ENCODE data around the gene ANKFY1. TPM values are rescaled to one million over a fixed set of nuclear protein-coding genes. Genes with fewer than 3 reads are reported as not detected.

The ANKFY1 gene
- total and polyA plus RNA-seq, 9 of the 15 experiments (the other 6 are each of a cell fraction or from before 2014, with no cell fraction given) = 4.3 to 25.6 (median 12.2) TPM

DNA sequence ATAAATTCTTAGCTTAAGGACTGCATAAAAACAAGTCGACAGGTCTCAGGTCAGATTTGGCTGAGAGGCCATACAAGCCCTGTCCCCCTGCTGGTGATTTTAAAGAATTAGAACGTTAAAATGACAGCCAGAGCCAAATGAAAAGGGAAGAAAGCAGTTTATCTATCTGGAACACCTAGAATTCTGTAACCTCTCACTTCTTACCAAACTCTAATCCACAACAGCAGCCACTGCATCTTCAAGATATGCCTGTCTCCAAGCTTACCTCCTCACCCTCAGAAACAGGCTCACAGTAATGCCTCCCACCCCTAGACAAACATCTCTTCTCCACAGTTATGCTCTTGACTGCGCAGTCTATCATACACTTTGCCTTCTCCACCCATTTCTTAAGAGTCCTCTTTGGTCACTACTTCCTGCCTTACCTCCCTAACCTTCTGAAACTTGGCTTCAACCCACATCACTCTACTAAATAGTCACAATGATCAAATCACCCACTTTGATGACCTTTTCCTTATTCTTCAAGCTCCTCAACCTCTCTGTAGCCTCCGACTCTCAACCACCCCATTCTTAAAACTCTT is 14.2 kb downstream of the ANKFY1 start (continued):
- TF ChIP-seq, protein P1, sequence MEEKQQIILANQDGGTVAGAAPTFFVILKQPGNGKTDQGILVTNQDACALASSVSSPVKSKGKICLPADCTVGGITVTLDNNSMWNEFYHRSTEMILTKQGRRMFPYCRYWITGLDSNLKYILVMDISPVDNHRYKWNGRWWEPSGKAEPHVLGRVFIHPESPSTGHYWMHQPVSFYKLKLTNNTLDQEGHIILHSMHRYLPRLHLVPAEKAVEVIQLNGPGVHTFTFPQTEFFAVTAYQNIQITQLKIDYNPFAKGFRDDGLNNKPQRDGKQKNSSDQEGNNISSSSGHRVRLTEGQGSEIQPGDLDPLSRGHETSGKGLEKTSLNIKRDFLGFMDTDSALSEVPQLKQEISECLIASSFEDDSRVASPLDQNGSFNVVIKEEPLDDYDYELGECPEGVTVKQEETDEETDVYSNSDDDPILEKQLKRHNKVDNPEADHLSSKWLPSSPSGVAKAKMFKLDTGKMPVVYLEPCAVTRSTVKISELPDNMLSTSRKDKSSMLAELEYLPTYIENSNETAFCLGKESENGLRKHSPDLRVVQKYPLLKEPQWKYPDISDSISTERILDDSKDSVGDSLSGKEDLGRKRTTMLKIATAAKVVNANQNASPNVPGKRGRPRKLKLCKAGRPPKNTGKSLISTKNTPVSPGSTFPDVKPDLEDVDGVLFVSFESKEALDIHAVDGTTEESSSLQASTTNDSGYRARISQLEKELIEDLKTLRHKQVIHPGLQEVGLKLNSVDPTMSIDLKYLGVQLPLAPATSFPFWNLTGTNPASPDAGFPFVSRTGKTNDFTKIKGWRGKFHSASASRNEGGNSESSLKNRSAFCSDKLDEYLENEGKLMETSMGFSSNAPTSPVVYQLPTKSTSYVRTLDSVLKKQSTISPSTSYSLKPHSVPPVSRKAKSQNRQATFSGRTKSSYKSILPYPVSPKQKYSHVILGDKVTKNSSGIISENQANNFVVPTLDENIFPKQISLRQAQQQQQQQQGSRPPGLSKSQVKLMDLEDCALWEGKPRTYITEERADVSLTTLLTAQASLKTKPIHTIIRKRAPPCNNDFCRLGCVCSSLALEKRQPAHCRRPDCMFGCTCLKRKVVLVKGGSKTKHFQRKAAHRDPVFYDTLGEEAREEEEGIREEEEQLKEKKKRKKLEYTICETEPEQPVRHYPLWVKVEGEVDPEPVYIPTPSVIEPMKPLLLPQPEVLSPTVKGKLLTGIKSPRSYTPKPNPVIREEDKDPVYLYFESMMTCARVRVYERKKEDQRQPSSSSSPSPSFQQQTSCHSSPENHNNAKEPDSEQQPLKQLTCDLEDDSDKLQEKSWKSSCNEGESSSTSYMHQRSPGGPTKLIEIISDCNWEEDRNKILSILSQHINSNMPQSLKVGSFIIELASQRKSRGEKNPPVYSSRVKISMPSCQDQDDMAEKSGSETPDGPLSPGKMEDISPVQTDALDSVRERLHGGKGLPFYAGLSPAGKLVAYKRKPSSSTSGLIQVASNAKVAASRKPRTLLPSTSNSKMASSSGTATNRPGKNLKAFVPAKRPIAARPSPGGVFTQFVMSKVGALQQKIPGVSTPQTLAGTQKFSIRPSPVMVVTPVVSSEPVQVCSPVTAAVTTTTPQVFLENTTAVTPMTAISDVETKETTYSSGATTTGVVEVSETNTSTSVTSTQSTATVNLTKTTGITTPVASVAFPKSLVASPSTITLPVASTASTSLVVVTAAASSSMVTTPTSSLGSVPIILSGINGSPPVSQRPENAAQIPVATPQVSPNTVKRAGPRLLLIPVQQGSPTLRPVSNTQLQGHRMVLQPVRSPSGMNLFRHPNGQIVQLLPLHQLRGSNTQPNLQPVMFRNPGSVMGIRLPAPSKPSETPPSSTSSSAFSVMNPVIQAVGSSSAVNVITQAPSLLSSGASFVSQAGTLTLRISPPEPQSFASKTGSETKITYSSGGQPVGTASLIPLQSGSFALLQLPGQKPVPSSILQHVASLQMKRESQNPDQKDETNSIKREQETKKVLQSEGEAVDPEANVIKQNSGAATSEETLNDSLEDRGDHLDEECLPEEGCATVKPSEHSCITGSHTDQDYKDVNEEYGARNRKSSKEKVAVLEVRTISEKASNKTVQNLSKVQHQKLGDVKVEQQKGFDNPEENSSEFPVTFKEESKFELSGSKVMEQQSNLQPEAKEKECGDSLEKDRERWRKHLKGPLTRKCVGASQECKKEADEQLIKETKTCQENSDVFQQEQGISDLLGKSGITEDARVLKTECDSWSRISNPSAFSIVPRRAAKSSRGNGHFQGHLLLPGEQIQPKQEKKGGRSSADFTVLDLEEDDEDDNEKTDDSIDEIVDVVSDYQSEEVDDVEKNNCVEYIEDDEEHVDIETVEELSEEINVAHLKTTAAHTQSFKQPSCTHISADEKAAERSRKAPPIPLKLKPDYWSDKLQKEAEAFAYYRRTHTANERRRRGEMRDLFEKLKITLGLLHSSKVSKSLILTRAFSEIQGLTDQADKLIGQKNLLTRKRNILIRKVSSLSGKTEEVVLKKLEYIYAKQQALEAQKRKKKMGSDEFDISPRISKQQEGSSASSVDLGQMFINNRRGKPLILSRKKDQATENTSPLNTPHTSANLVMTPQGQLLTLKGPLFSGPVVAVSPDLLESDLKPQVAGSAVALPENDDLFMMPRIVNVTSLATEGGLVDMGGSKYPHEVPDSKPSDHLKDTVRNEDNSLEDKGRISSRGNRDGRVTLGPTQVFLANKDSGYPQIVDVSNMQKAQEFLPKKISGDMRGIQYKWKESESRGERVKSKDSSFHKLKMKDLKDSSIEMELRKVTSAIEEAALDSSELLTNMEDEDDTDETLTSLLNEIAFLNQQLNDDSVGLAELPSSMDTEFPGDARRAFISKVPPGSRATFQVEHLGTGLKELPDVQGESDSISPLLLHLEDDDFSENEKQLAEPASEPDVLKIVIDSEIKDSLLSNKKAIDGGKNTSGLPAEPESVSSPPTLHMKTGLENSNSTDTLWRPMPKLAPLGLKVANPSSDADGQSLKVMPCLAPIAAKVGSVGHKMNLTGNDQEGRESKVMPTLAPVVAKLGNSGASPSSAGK (IDR thresholded peaks at IDR 0.05) = no peak
- TF ChIP-seq NCOR1 (IDR thresholded peaks at IDR 0.05) = peak; percentile 96
- TF ChIP-seq, protein P2, sequence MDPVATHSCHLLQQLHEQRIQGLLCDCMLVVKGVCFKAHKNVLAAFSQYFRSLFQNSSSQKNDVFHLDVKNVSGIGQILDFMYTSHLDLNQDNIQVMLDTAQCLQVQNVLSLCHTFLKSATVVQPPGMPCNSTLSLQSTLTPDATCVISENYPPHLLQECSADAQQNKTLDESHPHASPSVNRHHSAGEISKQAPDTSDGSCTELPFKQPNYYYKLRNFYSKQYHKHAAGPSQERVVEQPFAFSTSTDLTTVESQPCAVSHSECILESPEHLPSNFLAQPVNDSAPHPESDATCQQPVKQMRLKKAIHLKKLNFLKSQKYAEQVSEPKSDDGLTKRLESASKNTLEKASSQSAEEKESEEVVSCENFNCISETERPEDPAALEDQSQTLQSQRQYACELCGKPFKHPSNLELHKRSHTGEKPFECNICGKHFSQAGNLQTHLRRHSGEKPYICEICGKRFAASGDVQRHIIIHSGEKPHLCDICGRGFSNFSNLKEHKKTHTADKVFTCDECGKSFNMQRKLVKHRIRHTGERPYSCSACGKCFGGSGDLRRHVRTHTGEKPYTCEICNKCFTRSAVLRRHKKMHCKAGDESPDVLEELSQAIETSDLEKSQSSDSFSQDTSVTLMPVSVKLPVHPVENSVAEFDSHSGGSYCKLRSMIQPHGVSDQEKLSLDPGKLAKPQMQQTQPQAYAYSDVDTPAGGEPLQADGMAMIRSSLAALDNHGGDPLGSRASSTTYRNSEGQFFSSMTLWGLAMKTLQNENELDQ (CRISPR knock-in tag; IDR thresholded peaks at IDR 0.05; ENCODE audit: borderline replicate concordance) = no peak
- TF ChIP-seq IFI16 (CRISPR knock-in tag; IDR thresholded peaks at IDR 0.05) = no peak
- TF ChIP-seq, protein P3, sequence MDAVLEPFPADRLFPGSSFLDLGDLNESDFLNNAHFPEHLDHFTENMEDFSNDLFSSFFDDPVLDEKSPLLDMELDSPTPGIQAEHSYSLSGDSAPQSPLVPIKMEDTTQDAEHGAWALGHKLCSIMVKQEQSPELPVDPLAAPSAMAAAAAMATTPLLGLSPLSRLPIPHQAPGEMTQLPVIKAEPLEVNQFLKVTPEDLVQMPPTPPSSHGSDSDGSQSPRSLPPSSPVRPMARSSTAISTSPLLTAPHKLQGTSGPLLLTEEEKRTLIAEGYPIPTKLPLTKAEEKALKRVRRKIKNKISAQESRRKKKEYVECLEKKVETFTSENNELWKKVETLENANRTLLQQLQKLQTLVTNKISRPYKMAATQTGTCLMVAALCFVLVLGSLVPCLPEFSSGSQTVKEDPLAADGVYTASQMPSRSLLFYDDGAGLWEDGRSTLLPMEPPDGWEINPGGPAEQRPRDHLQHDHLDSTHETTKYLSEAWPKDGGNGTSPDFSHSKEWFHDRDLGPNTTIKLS (IDR thresholded peaks at IDR 0.05; ENCODE audit: borderline replicate concordance, low read depth) = no peak
- TF ChIP-seq, protein P4, sequence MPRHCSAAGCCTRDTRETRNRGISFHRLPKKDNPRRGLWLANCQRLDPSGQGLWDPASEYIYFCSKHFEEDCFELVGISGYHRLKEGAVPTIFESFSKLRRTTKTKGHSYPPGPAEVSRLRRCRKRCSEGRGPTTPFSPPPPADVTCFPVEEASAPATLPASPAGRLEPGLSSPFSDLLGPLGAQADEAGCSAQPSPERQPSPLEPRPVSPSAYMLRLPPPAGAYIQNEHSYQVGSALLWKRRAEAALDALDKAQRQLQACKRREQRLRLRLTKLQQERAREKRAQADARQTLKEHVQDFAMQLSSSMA (CRISPR knock-in tag; IDR thresholded peaks at IDR 0.05) = no peak
- TF ChIP-seq JUND (IDR thresholded peaks at IDR 0.05; ENCODE audit: borderline replicate concordance, low read depth, low read length) = peak; percentile 63; the same call in 1 of the 2 replicates
- TF ChIP-seq JUND (tag; IDR thresholded peaks at IDR 0.05; ENCODE audit: borderline replicate concordance, low read depth, low read length) = no peak; the same call in 2 of the 3 replicates
- no peak for TF ChIP-seq FOXK1 (CRISPR knock-in tag; IDR thresholded peaks at IDR 0.05; ENCODE audit: borderline replicate concordance)
- no peak for TF ChIP-seq NCOA6 (IDR thresholded peaks at IDR 0.05)

Data from K562 (cell line).